ENCODE measurements around the gene GFPT2.
A peak's percentile ranks its signal among the peaks of the same experiment; 100 is the strongest.

Gene GFPT2

GRCh38 chr5:180353048-180353979 is at the start of gene GFPT2:
GFPT2 (minus strand) TSS chr5:180353336; CDS start chr5:180353217, 119 bp downstream.
- DNase-seq = peak; percentile 66 to 86 (median 71)

- DNase-seq = no peak
Observed at GRCh38 chr5:180402716-180403115, 49.6 kb upstream of the GFPT2 start.

GRCh38 chr5:180401229-180401907 is 48.2 kb upstream of the GFPT2 start:
- no peak for DNase-seq

- DNase-seq = no peak
Observed at GRCh38 chr5:180400416-180400815, 47.3 kb upstream of the GFPT2 start.

- DNase-seq = no peak
Observed at GRCh38 chr5:180399401-180400215, 46.5 kb upstream of the GFPT2 start.

GRCh38 chr5:180396926-180397325 is 43.8 kb upstream of the GFPT2 start:
- DNase-seq = no peak

GRCh38 chr5:180395540-180396274 is 42.6 kb upstream of the GFPT2 start:
- DNase-seq = no peak

GRCh38 chr5:180394031-180394636 is 41.0 kb upstream of the GFPT2 start:
- no peak for DNase-seq

GRCh38 chr5:180391276-180391675 is 38.1 kb upstream of the GFPT2 start:
- DNase-seq = no peak

GRCh38 chr5:180390441-180391190 is 37.5 kb upstream of the GFPT2 start:
- DNase-seq = peak; percentile 24 to 31 (median 29)

GRCh38 chr5:180389252-180390101 is 36.3 kb upstream of the GFPT2 start:
- no peak for DNase-seq

GRCh38 chr5:180387798-180388197 is 34.7 kb upstream of the GFPT2 start:
- DNase-seq = no peak

GRCh38 chr5:180382926-180383325 is 29.8 kb upstream of the GFPT2 start:
- DNase-seq = no peak

- DNase-seq = no peak
Observed at GRCh38 chr5:180381851-180382480, 28.8 kb upstream of the GFPT2 start.

GRCh38 chr5:180381428-180381827 is 28.3 kb upstream of the GFPT2 start:
- DNase-seq = no peak

GRCh38 chr5:180380856-180381255 is 27.7 kb upstream of the GFPT2 start:
- no peak for DNase-seq

GRCh38 chr5:180380441-180380840 is 27.3 kb upstream of the GFPT2 start:
- no peak for DNase-seq

- no peak for DNase-seq
Observed at GRCh38 chr5:180379355-180380070, 26.4 kb upstream of the GFPT2 start.
